ENCODE data around the gene SARDH. TPM values are rescaled to one million over a fixed set of nuclear protein-coding genes. Genes with fewer than 3 reads are reported as not detected.

Gene SARDH
- polyA plus RNA-seq, 1 donor (not counting 4 experiments of a cell fraction or from before 2014, with no cell fraction given), result 0.03 TPM

GRCh38 chr9:133781828-133782135, 43.6 kb upstream of the SARDH start:
- no peaks in the 10 kb centered on the region for H4K20me1 ChIP-seq (ENCODE audit: control insufficient read depth, extremely low read depth, insufficient read depth, low read length)
- H3K9me3 ChIP-seq (ENCODE audit: control insufficient read depth, low read depth, low read length), result no peaks in the 10 kb centered on the region
- no peak overlapping the region for H3K4me2 ChIP-seq (ENCODE audit: control insufficient read depth, extremely low read depth, insufficient read depth, low read depth, low read length)
- no peak for TF ChIP-seq EZH2 (IDR thresholded peaks at IDR 0.05; ENCODE audit: low read length)
- no peak for TF ChIP-seq CTCF (optimal IDR thresholded peaks at IDR 0.05 in 1 of 3, IDR thresholded peaks at IDR 0.05 in 1 of 3, conservative IDR thresholded peaks at IDR 0.05 in 1 of 3; ENCODE audit: extremely low read depth in 1 of 3, insufficient read depth in 2 of 3, low read length in 3 of 3)
- dilution Hi-C loops (cut with MboI; ENCODE audit: extremely low pct_ligation_motif_present, low sequenced_read_pairs), result no loop called here
- no peak overlapping the region for H3K4me3 ChIP-seq (ENCODE audit: control insufficient read depth in 2 of 3, extremely low read depth in 1 of 3, insufficient read depth in 2 of 3, low read depth in 1 of 3, low read length in 3 of 3)
- H3K27ac ChIP-seq (ENCODE audit: control insufficient read depth, insufficient read depth, low read length), result no peak overlapping the region
- no peak overlapping the region for H2AFZ ChIP-seq (ENCODE audit: control insufficient read depth, low read length)
- no peaks in the 10 kb centered on the region for H3K4me1 ChIP-seq (ENCODE audit: control insufficient read depth, extremely low read depth, insufficient read depth, low read length)
- no peak for FAIRE-seq
- H3K36me3 ChIP-seq (ENCODE audit: control insufficient read depth in 2 of 2, extremely low read depth in 1 of 2, insufficient read depth in 2 of 2, low read length in 2 of 2), result peaks cover 26 to 63% of the 10 kb centered on the region in 2 experiments
- no peak for DNase-seq (ENCODE audit: low read depth, low spot score)
- H3K9me1 ChIP-seq (ENCODE audit: control insufficient read depth, extremely low read depth, insufficient read depth, low read length), result no peaks in the 10 kb centered on the region
- no peaks in the 10 kb centered on the region for H3K79me2 ChIP-seq (ENCODE audit: control insufficient read depth, insufficient read depth, low read length)
- H3K9ac ChIP-seq (ENCODE audit: control insufficient read depth, extremely low read depth, insufficient read depth, low read length), result no peak overlapping the region
- H3K27me3 ChIP-seq (ENCODE audit: control insufficient read depth, extremely low read depth, insufficient read depth, low read length), result no peaks in the 10 kb centered on the region

GRCh38 chr9:133780962-133781827, 43.0 kb upstream of the SARDH start:
- Histone ChIP-seq H3K4me2 (ENCODE audit: control insufficient read depth, extremely low read depth, insufficient read depth, low read depth, low read length) (no peak overlapping the region), H3K36me3 (ENCODE audit: control insufficient read depth in 2 of 2, extremely low read depth in 1 of 2, insufficient read depth in 2 of 2, low read length in 2 of 2) (peaks cover 29 to 65% of the 10 kb centered on the region in 2 experiments), H3K4me1 (ENCODE audit: control insufficient read depth, extremely low read depth, insufficient read depth, low read length) (no peaks in the 10 kb centered on the region), H3K9me1 (ENCODE audit: control insufficient read depth, extremely low read depth, insufficient read depth, low read length) (no peaks in the 10 kb centered on the region), H3K79me2 (ENCODE audit: control insufficient read depth, insufficient read depth, low read length) (no peaks in the 10 kb centered on the region), H3K4me3 (ENCODE audit: control insufficient read depth in 2 of 3, extremely low read depth in 1 of 3, insufficient read depth in 2 of 3, low read depth in 1 of 3, low read length in 3 of 3) (no peak overlapping the region), H3K9ac (ENCODE audit: control insufficient read depth, extremely low read depth, insufficient read depth, low read length) (no peak overlapping the region), H3K27me3 (ENCODE audit: control insufficient read depth, extremely low read depth, insufficient read depth, low read length) (no peaks in the 10 kb centered on the region), H3K27ac (ENCODE audit: control insufficient read depth, insufficient read depth, low read length) (no peak overlapping the region), H4K20me1 (ENCODE audit: control insufficient read depth, extremely low read depth, insufficient read depth, low read length) (no peaks in the 10 kb centered on the region), H2AFZ (ENCODE audit: control insufficient read depth, low read length) (no peak overlapping the region), H3K9me3 (ENCODE audit: control insufficient read depth, low read depth, low read length) (no peaks in the 10 kb centered on the region)
- FAIRE-seq, result no peak
- no peak for DNase-seq (ENCODE audit: low read depth, low spot score)
- dilution Hi-C loops (cut with MboI; ENCODE audit: extremely low pct_ligation_motif_present, low sequenced_read_pairs), result no loop called here
- TF ChIP-seq EZH2 (IDR thresholded peaks at IDR 0.05; ENCODE audit: low read length) (no peak), CTCF (optimal IDR thresholded peaks at IDR 0.05 in 1 of 3, IDR thresholded peaks at IDR 0.05 in 1 of 3, conservative IDR thresholded peaks at IDR 0.05 in 1 of 3; ENCODE audit: extremely low read depth in 1 of 3, insufficient read depth in 2 of 3, low read length in 3 of 3) (no peak)

Measured in keratinocyte (primary cell).